OCI-LY3 (cell line): ENCODE data around the gene PITPNC1.

Experiments
- EZH2phosphoT487 ChIP-seq: fragments of 200-600 bp; shearing (Covaris generic); IDR thresholded peaks from 2 replicates; pipeline ENCODE4 v1.6.1; 2018; ENCODE audit warnings: antibody characterized with exemption, mixed run types, low read depth
- TF ChIP-seq, protein P1 (sequence below): fragments of 200-600, 300-600 bp; sonication (generic); IDR thresholded peaks from 2 replicates; pipeline ENCODE4 v1.5.1; 2014; ENCODE audit warnings: antibody characterized with exemption, low read length, low read depth

GRCh38 chr17:67470163-67470562, 93.1 kb downstream of the PITPNC1 start:
- TF ChIP-seq, protein P1, sequence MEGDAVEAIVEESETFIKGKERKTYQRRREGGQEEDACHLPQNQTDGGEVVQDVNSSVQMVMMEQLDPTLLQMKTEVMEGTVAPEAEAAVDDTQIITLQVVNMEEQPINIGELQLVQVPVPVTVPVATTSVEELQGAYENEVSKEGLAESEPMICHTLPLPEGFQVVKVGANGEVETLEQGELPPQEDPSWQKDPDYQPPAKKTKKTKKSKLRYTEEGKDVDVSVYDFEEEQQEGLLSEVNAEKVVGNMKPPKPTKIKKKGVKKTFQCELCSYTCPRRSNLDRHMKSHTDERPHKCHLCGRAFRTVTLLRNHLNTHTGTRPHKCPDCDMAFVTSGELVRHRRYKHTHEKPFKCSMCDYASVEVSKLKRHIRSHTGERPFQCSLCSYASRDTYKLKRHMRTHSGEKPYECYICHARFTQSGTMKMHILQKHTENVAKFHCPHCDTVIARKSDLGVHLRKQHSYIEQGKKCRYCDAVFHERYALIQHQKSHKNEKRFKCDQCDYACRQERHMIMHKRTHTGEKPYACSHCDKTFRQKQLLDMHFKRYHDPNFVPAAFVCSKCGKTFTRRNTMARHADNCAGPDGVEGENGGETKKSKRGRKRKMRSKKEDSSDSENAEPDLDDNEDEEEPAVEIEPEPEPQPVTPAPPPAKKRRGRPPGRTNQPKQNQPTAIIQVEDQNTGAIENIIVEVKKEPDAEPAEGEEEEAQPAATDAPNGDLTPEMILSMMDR, result no peak
- no peak for TF ChIP-seq EZH2phosphoT487
